Testis (tissue), 3 donors: ENCODE data around the gene VCL. TPM values are rescaled to one million over a fixed set of nuclear protein-coding genes. Genes with fewer than 3 reads are reported as not detected.

Experiments
- DNase-seq: peaks from one replicate; pipeline ENCODE4 v3.0.0-alpha.2; 2019
- H3K27ac ChIP-seq, 2 donors: fragments of 200-600 bp; sonication (generic); one replicate each; pipeline ENCODE4 v1.5.1; 2019
- H3K27me3 ChIP-seq: fragments of 200-600 bp; sonication (generic); one replicate; pipeline ENCODE4 v1.5.1; 2019
- H3K36me3 ChIP-seq: fragments of 200-600 bp; sonication (generic); one replicate; pipeline ENCODE4 v1.5.1; 2017; ENCODE audit warnings: low read depth; ENCODE audit errors: missing control alignments
- H3K4me1 ChIP-seq: fragments of 200-600 bp; sonication (generic); one replicate; pipeline ENCODE4 v1.5.1; 2019
- H3K4me3 ChIP-seq, 2 donors: fragments of 200-600 bp; sonication (generic); one replicate each; pipeline ENCODE4 v1.5.1; 2017 to 2019
- H3K9me3 ChIP-seq: fragments of 200-600 bp; sonication (generic); one replicate; pipeline ENCODE4 v1.5.1; 2017
- POLR2A ChIP-seq: fragments of 450-650 bp; IDR thresholded peaks from one replicate; pipeline ENCODE4 v1.6.1; 2017; ENCODE audit warnings: antibody characterized with exemption, mild to moderate bottlenecking, moderate library complexity
- WGBS, 2 donors: methylation state at CpG; one replicate each; pipeline ENCODE4 v1.1.5; 2018; 5-methylcytosine and 5-hydroxymethylcytosine counted together
- intact Hi-C: fragments of 100-400 bp; cut with DNase I; formaldehyde crosslinking; loops from one replicate; pipeline ENCODE4 v1.15.1; 2023; ENCODE audit warnings: low total_unique reads
- polyA plus RNA-seq: library from polyadenylated mRNA; stranded (reverse); fragments of 350-450 nt; fragmentation: Illumina TruSeq; extraction: RNeasy Lipid Tissue Mini Kit (QIAGEN cat#74804); gene quantifications from one replicate; pipeline ENCODE4 v1.2.3, GENCODE V29; 2014; ENCODE audit warnings: low read depth, low replicate concordance; ENCODE audit not compliant: insufficient read depth
- total RNA-seq, 2 donors: library from RNA; depleted of rRNA; stranded (reverse); fragments of >200 nt; gene quantifications; one replicate each; pipeline ENCODE4 v1.2.3, GENCODE V29; 2016
- TF ChIP-seq, protein P1 (sequence below), 3 experiments: fragments of 450-650 bp in 2 of 3; fragments of 200-600 bp in 1 of 3; sonication (generic) in 1 of 3; IDR thresholded peaks; one replicate each; pipeline ENCODE4 v1.5.1; 2016 to 2019; ENCODE audit warnings: antibody characterized with exemption in 3 of 3, mild to moderate bottlenecking in 2 of 3, moderate library complexity in 1 of 3

The VCL gene
- total and polyA plus RNA-seq, 3 donors from 2014 or later = 106 to 272 (median 267) TPM

DNA sequence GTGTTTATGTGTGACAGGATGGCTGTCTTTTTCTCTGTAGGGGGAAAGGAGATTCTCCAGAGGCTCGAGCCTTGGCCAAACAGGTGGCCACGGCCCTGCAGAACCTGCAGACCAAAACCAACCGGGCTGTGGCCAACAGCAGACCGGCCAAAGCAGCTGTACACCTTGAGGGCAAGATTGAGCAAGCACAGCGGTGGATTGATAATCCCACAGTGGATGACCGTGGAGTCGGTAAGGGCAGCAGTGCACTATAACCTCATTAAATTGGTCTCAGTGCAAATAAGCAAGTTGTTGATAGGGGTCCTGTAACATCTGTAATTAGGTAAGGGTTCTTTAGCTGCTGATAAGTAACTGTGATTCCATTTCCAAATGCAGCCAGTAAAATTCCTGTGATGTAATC is 96.3 kb downstream of the VCL start:
- intact Hi-C loops = no loop called here
- no peak overlapping the region for H3K4me3 ChIP-seq
- H3K9me3 ChIP-seq = no peaks in the 10 kb centered on the region
- no peak for DNase-seq
- H3K27me3 ChIP-seq = no peaks in the 10 kb centered on the region
- H3K4me1 ChIP-seq = no peaks in the 10 kb centered on the region
- TF ChIP-seq, protein P1, sequence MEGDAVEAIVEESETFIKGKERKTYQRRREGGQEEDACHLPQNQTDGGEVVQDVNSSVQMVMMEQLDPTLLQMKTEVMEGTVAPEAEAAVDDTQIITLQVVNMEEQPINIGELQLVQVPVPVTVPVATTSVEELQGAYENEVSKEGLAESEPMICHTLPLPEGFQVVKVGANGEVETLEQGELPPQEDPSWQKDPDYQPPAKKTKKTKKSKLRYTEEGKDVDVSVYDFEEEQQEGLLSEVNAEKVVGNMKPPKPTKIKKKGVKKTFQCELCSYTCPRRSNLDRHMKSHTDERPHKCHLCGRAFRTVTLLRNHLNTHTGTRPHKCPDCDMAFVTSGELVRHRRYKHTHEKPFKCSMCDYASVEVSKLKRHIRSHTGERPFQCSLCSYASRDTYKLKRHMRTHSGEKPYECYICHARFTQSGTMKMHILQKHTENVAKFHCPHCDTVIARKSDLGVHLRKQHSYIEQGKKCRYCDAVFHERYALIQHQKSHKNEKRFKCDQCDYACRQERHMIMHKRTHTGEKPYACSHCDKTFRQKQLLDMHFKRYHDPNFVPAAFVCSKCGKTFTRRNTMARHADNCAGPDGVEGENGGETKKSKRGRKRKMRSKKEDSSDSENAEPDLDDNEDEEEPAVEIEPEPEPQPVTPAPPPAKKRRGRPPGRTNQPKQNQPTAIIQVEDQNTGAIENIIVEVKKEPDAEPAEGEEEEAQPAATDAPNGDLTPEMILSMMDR (IDR thresholded peaks at IDR 0.05) = no peak
- TF ChIP-seq POLR2A = no peak
- no peak overlapping the region for H3K27ac ChIP-seq
- H3K36me3 ChIP-seq = no peaks in the 10 kb centered on the region
- WGBS, 2 donors = 88 to 96% methylated on average over 6 to 7 of the region's 7 CpGs

DNA sequence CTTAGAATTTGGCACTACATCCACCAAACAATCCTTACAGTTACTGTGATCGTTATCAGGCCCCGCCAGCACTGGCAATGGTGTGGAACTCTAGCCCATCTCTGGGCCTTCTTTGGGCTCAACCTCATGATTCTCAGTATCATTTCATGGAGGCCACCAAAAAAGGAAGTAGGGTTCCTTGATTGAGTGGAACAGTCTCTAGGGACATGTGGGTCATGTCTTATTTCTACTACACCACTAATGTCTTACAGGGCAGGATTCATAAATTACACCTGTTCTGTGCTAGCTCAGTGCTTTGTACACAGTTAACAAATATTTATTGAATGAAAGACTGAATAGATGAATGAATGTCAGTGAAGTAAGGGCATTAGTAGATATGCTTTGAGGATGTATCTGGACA is 98.9 kb downstream of the VCL start:
- WGBS, 2 donors = 95 to 97% methylated on average over 2 of the region's 2 CpGs
- Histone ChIP-seq H3K27ac (no peak overlapping the region), H3K36me3 (no peaks in the 10 kb centered on the region), H3K4me1 (peaks cover 8% of the 10 kb centered on the region), H3K4me3 (no peak overlapping the region), H3K9me3 (no peaks in the 10 kb centered on the region), H3K27me3 (no peaks in the 10 kb centered on the region)
- intact Hi-C loops = no loop called here
- TF ChIP-seq POLR2A = no peak
- DNase-seq = no peak

DNA sequence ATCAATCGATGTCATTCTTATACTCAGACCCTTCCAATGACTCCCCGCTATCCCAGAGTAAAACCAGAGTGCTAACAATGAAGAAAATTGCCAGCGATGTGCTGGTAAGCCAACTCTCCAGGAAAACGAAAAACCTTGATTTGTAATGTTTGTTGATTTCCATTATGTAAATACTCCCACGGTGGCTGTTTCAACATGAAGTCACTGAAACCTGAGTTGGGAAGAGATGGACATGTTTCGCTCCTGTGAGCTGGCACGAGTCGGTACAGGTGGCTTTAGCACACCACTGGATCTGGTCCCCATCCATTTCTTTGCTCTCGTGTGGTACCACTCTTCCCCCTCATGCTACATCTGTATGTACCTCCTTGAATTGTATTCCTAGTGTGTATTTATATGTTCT is 99.9 kb downstream of the VCL start:
- intact Hi-C loops = no loop called here
- H3K4me1 ChIP-seq = peaks cover 8% of the 10 kb centered on the region
- H3K36me3 ChIP-seq = no peaks in the 10 kb centered on the region
- WGBS, 2 donors = 91 to 94% methylated on average over 9 of the region's 9 CpGs
- TF ChIP-seq, protein P1 (IDR thresholded peaks at IDR 0.05) = no peak
- no peak for TF ChIP-seq POLR2A
- H3K9me3 ChIP-seq = no peaks in the 10 kb centered on the region
- H3K27ac ChIP-seq = no peak overlapping the region
- no peak overlapping the region for H3K4me3 ChIP-seq
- H3K27me3 ChIP-seq = no peaks in the 10 kb centered on the region
- DNase-seq = no peak

DNA sequence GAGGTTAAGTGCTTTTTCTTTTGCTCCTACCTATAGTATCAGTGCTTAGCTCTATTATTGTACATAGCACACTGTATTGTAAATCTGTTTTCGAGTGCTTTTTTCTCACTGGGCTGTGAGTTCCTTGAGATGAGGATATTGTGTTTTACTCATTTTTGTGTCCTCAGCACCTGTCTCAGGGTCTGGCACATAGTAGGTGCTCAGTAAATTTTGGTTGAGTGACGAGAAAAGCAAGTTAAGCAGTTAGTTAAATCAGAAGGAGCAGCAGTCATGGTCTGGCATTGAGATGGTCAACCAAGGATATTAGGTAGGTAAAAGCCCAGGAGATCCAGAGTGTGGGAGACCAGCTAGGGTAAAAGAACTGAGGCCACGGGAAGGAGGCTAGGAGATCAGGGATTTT is 101.5 kb downstream of the VCL start:
- no peaks in the 10 kb centered on the region for H3K36me3 ChIP-seq
- no peak for TF ChIP-seq POLR2A
- TF ChIP-seq, protein P1 (IDR thresholded peaks at IDR 0.05) = no peak
- WGBS, 2 donors = 89 to 93% methylated on average over 3 of the region's 3 CpGs
- no peaks in the 10 kb centered on the region for H3K9me3 ChIP-seq
- no peak overlapping the region for H3K4me3 ChIP-seq
- H3K4me1 ChIP-seq = peaks cover 8% of the 10 kb centered on the region
- H3K27me3 ChIP-seq = no peaks in the 10 kb centered on the region
- no peak for DNase-seq
- H3K27ac ChIP-seq = no peak overlapping the region
- intact Hi-C loops = no loop called here

DNA sequence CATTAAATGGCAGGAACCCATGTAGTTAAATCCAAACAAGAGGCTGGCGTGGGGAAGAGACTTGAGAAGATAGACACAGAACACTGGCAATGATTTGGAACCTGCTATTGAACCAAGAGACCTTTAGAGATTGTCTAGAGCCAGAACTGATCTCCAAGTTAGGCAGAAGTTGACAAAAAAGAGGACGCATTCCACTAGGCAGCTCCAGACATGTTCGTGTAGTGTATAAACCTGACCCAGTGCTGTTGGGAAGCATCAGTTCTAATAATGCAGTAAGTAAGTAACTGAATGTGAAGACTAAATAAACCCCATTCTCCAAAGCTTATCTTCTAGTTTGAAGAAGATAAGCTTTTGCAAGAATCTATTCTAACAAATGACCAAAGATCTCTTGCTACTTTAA is 101.9 kb downstream of the VCL start:
- TF ChIP-seq POLR2A = no peak
- TF ChIP-seq, protein P1 (IDR thresholded peaks at IDR 0.05) = no peak
- no peak overlapping the region for H3K27ac ChIP-seq
- no peaks in the 10 kb centered on the region for H3K9me3 ChIP-seq
- no peaks in the 10 kb centered on the region for H3K36me3 ChIP-seq
- intact Hi-C loops = no loop called here
- H3K4me1 ChIP-seq = peaks cover 8% of the 10 kb centered on the region
- 76 to 87% methylated on average over 3 of the region's 3 CpGs for WGBS, 2 donors
- no peak for DNase-seq
- no peak overlapping the region for H3K4me3 ChIP-seq
- H3K27me3 ChIP-seq = no peaks in the 10 kb centered on the region
